Ecto neural progenitor cell (in vitro differentiated cells): ENCODE measurements around the gene LARP6.
"Not testable (repeated sequence)": the region's sequence is repeated elsewhere in the genome, so short reads cannot be mapped to it uniquely, and the experiment has no call there.

Experiments used
- DNase-seq: peaks from one replicate; pipeline ENCODE4 v3.0.0-alpha.2; 2018; ENCODE audit warnings: low spot score

The LARP6 gene

GRCh38 chr15:70829371-70830166 is 24.4 kb downstream of the LARP6 start:
- no peak for DNase-seq

- DNase-seq, result no peak
These were observed 26.2 kb downstream of the LARP6 start for GRCh38 chr15:70827721-70828120.

GRCh38 chr15:70826634-70827033 is 27.3 kb downstream of the LARP6 start:
- no peak for DNase-seq

- DNase-seq, result no peak
These were observed 28.1 kb downstream of the LARP6 start for GRCh38 chr15:70825841-70826240.

GRCh38 chr15:70823196-70823595 is 30.8 kb downstream of the LARP6 start:
- DNase-seq, result no peak

GRCh38 chr15:70820214-70820613 is 33.7 kb downstream of the LARP6 start:
- no peak for DNase-seq

GRCh38 chr15:70818580-70818979 is 35.4 kb downstream of the LARP6 start:
- no peak for DNase-seq

- no peak for DNase-seq
These were observed 36.7 kb downstream of the LARP6 start for GRCh38 chr15:70817266-70817665.

- no peak for DNase-seq
These were observed 38.4 kb downstream of the LARP6 start for GRCh38 chr15:70815604-70816003.

GRCh38 chr15:70815011-70815410 is 38.9 kb downstream of the LARP6 start:
- not testable (repeated sequence) for DNase-seq

- DNase-seq, result no peak
These were observed 41.1 kb downstream of the LARP6 start for GRCh38 chr15:70812827-70813364.

- DNase-seq, result no peak
These were observed 42.9 kb downstream of the LARP6 start for GRCh38 chr15:70810916-70811578.

- DNase-seq, result no peak
These were observed 46.8 kb downstream of the LARP6 start for GRCh38 chr15:70806992-70807712.

GRCh38 chr15:70804388-70804787 is 49.6 kb downstream of the LARP6 start:
- not testable (repeated sequence) for DNase-seq

GRCh38 chr15:70802629-70803028 is 51.3 kb downstream of the LARP6 start:
- DNase-seq, result no peak

GRCh38 chr15:70801109-70801508 is 52.8 kb downstream of the LARP6 start:
- DNase-seq, result no peak

- no peak for DNase-seq
These were observed 54.1 kb downstream of the LARP6 start for GRCh38 chr15:70799667-70800450.

- DNase-seq, result no peak
These were observed 56.5 kb downstream of the LARP6 start for GRCh38 chr15:70797464-70797863.

- no peak for DNase-seq
These were observed 57.2 kb downstream of the LARP6 start for GRCh38 chr15:70796516-70797310.

- no peak for DNase-seq
These were observed 58.7 kb downstream of the LARP6 start for GRCh38 chr15:70795311-70795665.
